H1 (cell line): ENCODE results near the gene RALGDS.

Experiments used
- CEBPB ChIP-seq: IDR thresholded peaks from 2 replicates; pipeline ENCODE4 v1.6.1; 2012; ENCODE audit warnings: low read depth, low read length
- CTCF ChIP-seq, 3 experiments: IDR thresholded peaks; 1 replicate in 2 of 3; 2 replicates in 1 of 3; pipeline versions ENCODE4 v1.5.1 to v1.6.1; 2011; ENCODE audit warnings: low read length in 3 of 3, mild to moderate bottlenecking in 3 of 3, inconsistent platforms in 2 of 3, low read depth in 1 of 3, moderate library complexity in 1 of 3; ENCODE audit not compliant: insufficient read depth in 1 of 3; ENCODE audit errors: control extremely low read depth in 1 of 3
- GABPA ChIP-seq: IDR thresholded peaks from 2 replicates; pipeline ENCODE4 v1.6.1; 2011; ENCODE audit warnings: mild to moderate bottlenecking, low read length, moderate library complexity, borderline replicate concordance; ENCODE audit not compliant: insufficient read depth
- POLR2A ChIP-seq, 2 experiments: IDR thresholded peaks; 1 replicate in 1 of 2; 2 replicates in 1 of 2; pipeline ENCODE4 v1.6.1; 2011; ENCODE audit warnings: low read depth in 2 of 2, low read length in 2 of 2, mild to moderate bottlenecking in 2 of 2; ENCODE audit errors: control extremely low read depth in 1 of 2
- ZNF274 ChIP-seq: IDR thresholded peaks from 2 replicates; pipeline ENCODE4 v1.7.0; 2012; ENCODE audit warnings: low read length, borderline replicate concordance; ENCODE audit errors: extremely low read depth

- no peak for TF ChIP-seq CTCF (IDR thresholded peaks at IDR 0.05; ENCODE audit: control extremely low read depth in 1 of 3, insufficient read depth in 1 of 3, low read depth in 1 of 3, low read length in 3 of 3)
- TF ChIP-seq POLR2A (IDR thresholded peaks at IDR 0.05; ENCODE audit: control extremely low read depth in 1 of 2, low read depth in 2 of 2, low read length in 2 of 2): no peak
- no peak for TF ChIP-seq GABPA
- no peak for TF ChIP-seq CEBPB
- TF ChIP-seq ZNF274: no peak
Measured at GRCh38 chr9:133170716-133171115, 49.7 kb upstream of the RALGDS start.
